Neutrophil (primary cell): ENCODE data around the gene RSPH9.

ENCODE experiments used
- H3K27ac ChIP-seq: fragments of 200-600 bp; sonication (generic); 2 replicates; pipeline ENCODE4 v1.5.1; 2016; ENCODE audit warnings: mild to moderate bottlenecking, moderate library complexity
- H3K27me3 ChIP-seq: fragments of 200-600 bp; sonication (generic); 2 replicates; pipeline ENCODE4 v1.6.0; 2016; ENCODE audit warnings: mild to moderate bottlenecking
- H3K36me3 ChIP-seq: fragments of 200-600 bp; sonication (generic); 2 replicates; pipeline ENCODE4 v1.5.1; 2017
- H3K4me1 ChIP-seq, 2 experiments: fragments of 200-600 bp in 1 of 2; sonication (generic) in 1 of 2; 1 replicate in 1 of 2; 2 replicates in 1 of 2; pipeline versions ENCODE4 v1.5.1 to v1.6.1; 2013 to 2016; ENCODE audit warnings: low read depth in 1 of 2, low read length in 1 of 2, mild to moderate bottlenecking in 1 of 2, moderate library complexity in 1 of 2; ENCODE audit not compliant: control insufficient read depth in 1 of 2, insufficient read depth in 1 of 2
- H3K4me3 ChIP-seq, 2 experiments: fragments of 200-600 bp in 1 of 2; sonication (generic) in 1 of 2; 1 replicate in 1 of 2; 2 replicates in 1 of 2; pipeline ENCODE4 v1.5.1; 2013 to 2016; ENCODE audit warnings: low read depth in 1 of 2, low read length in 1 of 2, mild to moderate bottlenecking in 1 of 2, moderate library complexity in 1 of 2
- H3K9me3 ChIP-seq: fragments of 200-600 bp; sonication (generic); 2 replicates; pipeline ENCODE4 v1.5.1; 2016
- TF ChIP-seq, protein P1 (sequence below): fragments of 200-600 bp; sonication (generic); IDR thresholded peaks from 2 replicates; pipeline ENCODE4 v1.5.1; 2016; ENCODE audit warnings: antibody characterized with exemption

The RSPH9 gene

GRCh38 chr6:43670623-43670986 is 25.8 kb downstream of the RSPH9 start:
- no peak overlapping the region for H3K4me3 ChIP-seq
- H3K36me3 ChIP-seq: peaks cover 68% of the 10 kb centered on the region
- TF ChIP-seq, protein P1, sequence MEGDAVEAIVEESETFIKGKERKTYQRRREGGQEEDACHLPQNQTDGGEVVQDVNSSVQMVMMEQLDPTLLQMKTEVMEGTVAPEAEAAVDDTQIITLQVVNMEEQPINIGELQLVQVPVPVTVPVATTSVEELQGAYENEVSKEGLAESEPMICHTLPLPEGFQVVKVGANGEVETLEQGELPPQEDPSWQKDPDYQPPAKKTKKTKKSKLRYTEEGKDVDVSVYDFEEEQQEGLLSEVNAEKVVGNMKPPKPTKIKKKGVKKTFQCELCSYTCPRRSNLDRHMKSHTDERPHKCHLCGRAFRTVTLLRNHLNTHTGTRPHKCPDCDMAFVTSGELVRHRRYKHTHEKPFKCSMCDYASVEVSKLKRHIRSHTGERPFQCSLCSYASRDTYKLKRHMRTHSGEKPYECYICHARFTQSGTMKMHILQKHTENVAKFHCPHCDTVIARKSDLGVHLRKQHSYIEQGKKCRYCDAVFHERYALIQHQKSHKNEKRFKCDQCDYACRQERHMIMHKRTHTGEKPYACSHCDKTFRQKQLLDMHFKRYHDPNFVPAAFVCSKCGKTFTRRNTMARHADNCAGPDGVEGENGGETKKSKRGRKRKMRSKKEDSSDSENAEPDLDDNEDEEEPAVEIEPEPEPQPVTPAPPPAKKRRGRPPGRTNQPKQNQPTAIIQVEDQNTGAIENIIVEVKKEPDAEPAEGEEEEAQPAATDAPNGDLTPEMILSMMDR: no peak
- H3K4me1 ChIP-seq: peaks cover 20% of the 10 kb centered on the region in 2 experiments
- H3K9me3 ChIP-seq: no peaks in the 10 kb centered on the region
- H3K27ac ChIP-seq: no peak overlapping the region
- H3K27me3 ChIP-seq: peaks cover 20% of the 10 kb centered on the region

DNA sequence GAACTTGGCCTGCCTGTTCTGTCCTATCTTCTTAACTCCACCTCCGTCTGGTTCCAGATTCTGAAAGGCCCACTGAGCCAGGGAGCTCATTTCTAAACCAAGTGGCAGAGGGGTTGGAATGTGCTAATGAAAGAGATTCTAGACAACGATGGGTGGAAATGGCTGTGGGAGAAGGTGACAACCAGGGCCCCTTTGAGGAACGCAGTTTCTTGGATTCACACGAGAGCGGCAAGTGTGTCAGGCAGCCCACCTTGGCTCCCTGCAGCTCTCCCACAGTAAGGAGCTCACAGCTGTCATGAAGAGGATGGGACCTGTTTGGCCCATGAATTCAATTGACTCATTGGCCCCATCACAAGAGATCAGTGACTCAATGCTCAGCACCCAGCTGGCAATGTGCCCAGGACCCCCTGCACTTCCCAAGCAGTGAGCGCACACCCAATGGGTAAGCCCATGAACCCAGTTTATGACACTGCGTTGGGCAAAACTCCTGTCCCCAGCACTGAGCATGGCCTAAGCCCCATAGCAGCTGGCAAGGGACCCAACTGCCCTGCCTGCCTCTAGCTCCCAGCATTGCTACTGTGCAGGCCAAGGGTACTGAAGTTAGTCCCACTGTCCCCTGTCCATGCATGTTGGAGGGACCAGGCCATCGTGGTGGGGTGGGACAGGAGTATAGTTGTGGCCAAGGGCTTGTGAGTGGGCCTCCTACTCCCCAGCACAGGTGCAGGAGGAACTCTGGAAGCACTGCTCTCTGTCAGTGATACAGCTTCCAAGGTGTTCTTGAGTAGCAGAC is 26.4 kb downstream of the RSPH9 start:
- Histone ChIP-seq H3K27me3 (peaks cover 16% of the 10 kb centered on the region), H3K4me1 (peaks cover 20% of the 10 kb centered on the region in 2 experiments), H3K36me3 (peaks cover 74% of the 10 kb centered on the region), H3K27ac (no peak overlapping the region), H3K4me3 (no peak overlapping the region), H3K9me3 (no peaks in the 10 kb centered on the region)
- TF ChIP-seq, protein P1: no peak

DNA sequence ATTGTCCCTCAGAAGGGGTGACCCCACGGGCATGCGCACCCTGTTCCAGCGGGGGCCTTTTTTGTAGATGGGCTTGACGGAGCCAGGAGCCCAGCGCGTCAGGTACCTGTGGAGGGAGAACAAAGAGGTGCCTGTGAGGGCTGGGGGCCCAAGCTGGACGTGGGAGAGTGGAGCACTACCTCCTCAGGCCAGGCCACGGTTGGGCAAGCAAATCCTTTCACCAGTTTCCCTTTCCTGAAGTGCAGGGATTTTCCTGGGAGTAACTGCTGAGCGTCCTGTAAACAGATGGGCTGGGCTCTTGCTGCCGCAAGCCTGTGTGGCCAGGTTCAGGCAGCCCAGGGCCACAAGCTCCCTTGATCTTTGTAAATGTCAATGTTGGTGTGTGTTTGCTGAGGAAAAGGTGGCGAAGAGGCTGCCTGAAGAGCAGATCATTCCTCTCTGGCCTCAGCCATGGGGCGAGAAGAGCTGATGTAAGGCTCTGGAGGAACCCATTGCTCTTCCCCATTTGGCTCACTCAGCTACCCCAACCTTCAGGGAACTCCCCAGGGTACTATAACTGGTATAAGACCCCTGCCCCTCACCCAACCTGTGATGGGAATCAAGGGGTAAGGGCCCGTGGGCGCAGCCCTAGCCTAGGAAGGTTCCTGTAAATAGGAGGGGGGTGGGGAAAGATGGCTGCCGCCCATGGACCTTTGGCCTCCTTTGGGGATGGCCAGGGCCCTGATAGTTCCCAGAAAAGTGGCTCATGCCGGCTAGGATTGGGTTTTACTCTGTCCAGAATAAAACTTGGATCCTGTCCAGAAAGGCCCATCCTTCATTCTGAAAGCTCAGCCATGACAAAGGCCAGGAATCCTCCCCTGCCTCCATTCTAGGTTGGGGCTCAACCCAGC is 27.2 kb downstream of the RSPH9 start:
- Histone ChIP-seq H3K9me3 (no peaks in the 10 kb centered on the region), H3K27me3 (peaks cover 14% of the 10 kb centered on the region), H3K4me3 (no peak overlapping the region), H3K4me1 (peaks cover 19 to 20% of the 10 kb centered on the region in 2 experiments), H3K27ac (no peak overlapping the region), H3K36me3 (peaks cover 83% of the 10 kb centered on the region)
- TF ChIP-seq, protein P1: no peak

- peaks cover under 1% of the 10 kb centered on the region for H3K27me3 ChIP-seq
- peaks cover 14 to 17% of the 10 kb centered on the region in 2 experiments for H3K4me1 ChIP-seq
- TF ChIP-seq, protein P1: no peak
- no peak overlapping the region for H3K4me3 ChIP-seq
- peaks cover 98% of the 10 kb centered on the region for H3K36me3 ChIP-seq
- no peaks in the 10 kb centered on the region for H3K9me3 ChIP-seq
- no peak overlapping the region for H3K27ac ChIP-seq
These were observed 28.7 kb downstream of the RSPH9 start for GRCh38 chr6:43673444-43674084.

GRCh38 chr6:43674291-43674690 is 29.5 kb downstream of the RSPH9 start:
- Histone ChIP-seq H3K4me3 (no peak overlapping the region), H3K27ac (no peak overlapping the region), H3K36me3 (peaks cover 99% of the 10 kb centered on the region), H3K9me3 (no peaks in the 10 kb centered on the region), H3K27me3 (no peaks in the 10 kb centered on the region), H3K4me1 (peaks cover 14 to 17% of the 10 kb centered on the region in 2 experiments)
- TF ChIP-seq, protein P1: no peak
